Islet of Langerhans (tissue), 1 donor: ENCODE data around the gene SIGLEC6.

Experiments used
- FAIRE-seq: peaks from one replicate; lab custom pipeline; 2011; peaks lifted over from hg19 to GRCh38; lab: Jason Lieb, UNC

Gene SIGLEC6

GRCh38 chr19:51531349-51532315 lies at the start of gene SIGLEC6:
SIGLEC6 (minus strand) TSS chr19:51531670; CDS start chr19:51531648, 22 bp downstream.
- FAIRE-seq: no peak

- no peak for FAIRE-seq
These were observed 45.4 kb upstream of the SIGLEC6 start for GRCh38 chr19:51576850-51577249.

GRCh38 chr19:51573331-51573730 lies 41.9 kb upstream of the SIGLEC6 start:
- no peak for FAIRE-seq

GRCh38 chr19:51572908-51573307 lies 41.4 kb upstream of the SIGLEC6 start:
- no peak for FAIRE-seq

GRCh38 chr19:51572410-51572809 lies 40.9 kb upstream of the SIGLEC6 start:
- FAIRE-seq: no peak

- FAIRE-seq: no peak
These were observed 40.1 kb upstream of the SIGLEC6 start for GRCh38 chr19:51571599-51571998.

GRCh38 chr19:51570962-51571575 lies 39.6 kb upstream of the SIGLEC6 start, which contains the start of gene ZNF175:
ZNF175 (plus strand) TSS chr19:51571283; CDS start chr19:51573330, 2,047 bp downstream.
- peak; percentile 100 for FAIRE-seq

GRCh38 chr19:51568456-51568855 lies 37.0 kb upstream of the SIGLEC6 start:
- no peak for FAIRE-seq

GRCh38 chr19:51567583-51567982 lies 36.1 kb upstream of the SIGLEC6 start:
- FAIRE-seq: no peak

GRCh38 chr19:51566489-51567100 lies 35.1 kb upstream of the SIGLEC6 start:
- no peak for FAIRE-seq

- no peak for FAIRE-seq
These were observed 34.1 kb upstream of the SIGLEC6 start for GRCh38 chr19:51565583-51565982.

GRCh38 chr19:51564791-51565190 lies 33.3 kb upstream of the SIGLEC6 start:
- FAIRE-seq: no peak

- FAIRE-seq: no peak
These were observed 28.9 kb upstream of the SIGLEC6 start for GRCh38 chr19:51560339-51560738.

GRCh38 chr19:51559240-51559639 lies 27.8 kb upstream of the SIGLEC6 start:
- FAIRE-seq: no peak

GRCh38 chr19:51552996-51553725 lies 21.7 kb upstream of the SIGLEC6 start:
- no peak for FAIRE-seq

- FAIRE-seq: no peak
These were observed 21.1 kb upstream of the SIGLEC6 start for GRCh38 chr19:51552608-51552995.

- FAIRE-seq: no peak
These were observed 20.4 kb upstream of the SIGLEC6 start for GRCh38 chr19:51551673-51552432.

GRCh38 chr19:51550848-51551672 lies 19.6 kb upstream of the SIGLEC6 start:
- FAIRE-seq: no peak

- no peak for FAIRE-seq
These were observed 18.3 kb upstream of the SIGLEC6 start for GRCh38 chr19:51549533-51550324.

GRCh38 chr19:51548891-51549305 lies 17.4 kb upstream of the SIGLEC6 start:
- FAIRE-seq: no peak
